Transverse colon (tissue), 4 donors: Measurements from ENCODE around the gene SLC35B4.

Experiments used
- EP300 ChIP-seq: sonication (generic); formaldehyde crosslinking; IDR thresholded peaks from one replicate; pipeline ENCODE4 v1.6.1; 2017; ENCODE audit warnings: antibody characterized with exemption, low read depth
- POLR2A ChIP-seq: fragments of 450-650 bp; IDR thresholded peaks from one replicate; pipeline ENCODE4 v1.6.1; 2016; ENCODE audit warnings: antibody characterized with exemption, mild to moderate bottlenecking, moderate library complexity
- POLR2AphosphoS5 ChIP-seq, 3 donors: sonication (generic); formaldehyde crosslinking; IDR thresholded peaks; one replicate each; pipeline ENCODE4 v1.6.1; 2016; ENCODE audit warnings: antibody characterized with exemption in 3 of 3
- TF ChIP-seq, protein P1 (sequence below), 5 experiments: fragments of 200-600 bp in 3 of 5; fragments of 450-650 bp in 2 of 5; sonication (generic) in 3 of 5; IDR thresholded peaks; 1 replicate in 2 of 5; 2 replicates in 3 of 5; pipeline ENCODE4 v1.5.1; 2016 to 2017; ENCODE audit warnings: antibody characterized with exemption in 5 of 5, inconsistent platforms in 3 of 5, mild to moderate bottlenecking in 2 of 5, moderate library complexity in 1 of 5

DNA sequence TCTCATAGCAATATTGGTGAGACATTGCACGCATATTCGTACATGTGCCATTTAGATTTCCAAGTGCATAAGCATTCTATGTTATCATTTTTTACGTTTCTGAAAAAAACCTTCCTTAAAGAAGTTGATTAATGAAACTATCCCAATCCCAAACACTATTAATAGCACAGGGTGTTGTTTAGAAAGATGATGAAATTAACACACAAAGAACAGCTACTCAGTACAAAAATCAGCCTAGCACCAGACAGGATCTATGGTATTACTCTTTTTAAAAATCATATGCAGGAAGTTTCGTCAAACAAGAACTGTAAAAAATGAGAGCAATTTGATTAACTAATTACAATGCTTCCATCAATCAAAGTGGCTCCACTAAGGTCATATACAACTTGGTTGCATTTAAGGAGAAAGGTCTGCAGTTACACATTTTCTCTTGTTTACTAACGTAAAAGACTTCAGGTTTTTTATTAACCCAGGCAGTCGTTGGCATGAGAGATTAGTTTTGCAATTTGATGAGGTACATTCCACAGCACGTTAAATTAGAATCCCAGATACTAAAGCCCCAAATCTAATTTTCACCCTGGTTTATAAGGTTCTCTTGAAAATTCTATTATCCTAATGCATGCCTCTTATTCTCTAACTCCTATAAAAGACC is 38.1 kb downstream of the SLC35B4 start:
- TF ChIP-seq, protein P1, sequence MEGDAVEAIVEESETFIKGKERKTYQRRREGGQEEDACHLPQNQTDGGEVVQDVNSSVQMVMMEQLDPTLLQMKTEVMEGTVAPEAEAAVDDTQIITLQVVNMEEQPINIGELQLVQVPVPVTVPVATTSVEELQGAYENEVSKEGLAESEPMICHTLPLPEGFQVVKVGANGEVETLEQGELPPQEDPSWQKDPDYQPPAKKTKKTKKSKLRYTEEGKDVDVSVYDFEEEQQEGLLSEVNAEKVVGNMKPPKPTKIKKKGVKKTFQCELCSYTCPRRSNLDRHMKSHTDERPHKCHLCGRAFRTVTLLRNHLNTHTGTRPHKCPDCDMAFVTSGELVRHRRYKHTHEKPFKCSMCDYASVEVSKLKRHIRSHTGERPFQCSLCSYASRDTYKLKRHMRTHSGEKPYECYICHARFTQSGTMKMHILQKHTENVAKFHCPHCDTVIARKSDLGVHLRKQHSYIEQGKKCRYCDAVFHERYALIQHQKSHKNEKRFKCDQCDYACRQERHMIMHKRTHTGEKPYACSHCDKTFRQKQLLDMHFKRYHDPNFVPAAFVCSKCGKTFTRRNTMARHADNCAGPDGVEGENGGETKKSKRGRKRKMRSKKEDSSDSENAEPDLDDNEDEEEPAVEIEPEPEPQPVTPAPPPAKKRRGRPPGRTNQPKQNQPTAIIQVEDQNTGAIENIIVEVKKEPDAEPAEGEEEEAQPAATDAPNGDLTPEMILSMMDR (IDR thresholded peaks at IDR 0.05): no peak
- TF ChIP-seq EP300: no peak
- no peak for TF ChIP-seq POLR2A
- TF ChIP-seq POLR2AphosphoS5 (IDR thresholded peaks at IDR 0.05): no peak
